Mesendoderm (in vitro differentiated cells): Measurements from ENCODE around the gene SHROOM4.

Experiments used
- DNase-seq: peaks from one replicate; pipeline ENCODE4 v3.0.0; 2013
- H2AK5ac ChIP-seq: 2 replicates; pipeline ENCODE4 v1.6.1; 2013; ENCODE audit warnings: low read length, inconsistent platforms
- H2BK120ac ChIP-seq: 2 replicates; pipeline ENCODE4 v1.6.1; 2013; ENCODE audit warnings: low read depth, mild to moderate bottlenecking, low read length, moderate library complexity, mixed read lengths
- H2BK15ac ChIP-seq: replicated peaks from 2 replicates; pipeline ENCODE4 v1.6.1; 2013; ENCODE audit warnings: low read depth, mild to moderate bottlenecking, moderate library complexity
- H2BK5ac ChIP-seq: 2 replicates; pipeline ENCODE4 v1.6.1; 2013; ENCODE audit warnings: low read length, inconsistent platforms
- H3K18ac ChIP-seq: 2 replicates; pipeline ENCODE4 v1.6.1; 2013; ENCODE audit warnings: mild to moderate bottlenecking, low read length, mixed read lengths
- H3K23ac ChIP-seq: one replicate; pipeline ENCODE4 v1.6.1; 2013; ENCODE audit warnings: low read length
- H3K27ac ChIP-seq: 2 replicates; pipeline ENCODE4 v1.5.1; 2013; ENCODE audit warnings: low read depth, mild to moderate bottlenecking, inconsistent platforms, low read length, moderate library complexity
- H3K27me3 ChIP-seq: 2 replicates; pipeline ENCODE4 v1.6.1; 2013; ENCODE audit warnings: low read length, control low read depth, mild to moderate bottlenecking, inconsistent platforms; ENCODE audit not compliant: insufficient read depth, poor library complexity
- H3K36me3 ChIP-seq: 2 replicates; pipeline ENCODE4 v1.6.1; 2013; ENCODE audit warnings: low read length, inconsistent platforms; ENCODE audit not compliant: control insufficient read depth, insufficient read depth
- H3K4ac ChIP-seq: one replicate; pipeline ENCODE4 v1.6.1; 2013; ENCODE audit warnings: low read depth, mild to moderate bottlenecking, low read length, moderate library complexity
- H3K4me1 ChIP-seq: 2 replicates; pipeline ENCODE4 v1.6.1; 2013; ENCODE audit warnings: low read depth, low read length, inconsistent platforms; ENCODE audit not compliant: control insufficient read depth
- H3K4me2 ChIP-seq: 2 replicates; pipeline ENCODE4 v1.6.1; 2013; ENCODE audit warnings: low read length
- H3K4me3 ChIP-seq: 2 replicates; pipeline ENCODE4 v1.5.1; 2013; ENCODE audit warnings: mild to moderate bottlenecking, low read length
- H3K56ac ChIP-seq: one replicate; pipeline ENCODE4 v1.6.1; 2013; ENCODE audit warnings: low read length
- H3K79me1 ChIP-seq: 2 replicates; pipeline ENCODE4 v1.6.1; 2013; ENCODE audit warnings: low read length, inconsistent platforms
- H3K79me2 ChIP-seq: 2 replicates; pipeline ENCODE4 v1.6.1; 2013; ENCODE audit warnings: mild to moderate bottlenecking, low read length; ENCODE audit not compliant: control insufficient read depth, insufficient read depth
- H3K9ac ChIP-seq: 2 replicates; pipeline ENCODE4 v1.6.1; 2013; ENCODE audit warnings: low read length, inconsistent platforms
- H4K5ac ChIP-seq: one replicate; pipeline ENCODE4 v1.6.1; 2013; ENCODE audit warnings: low read length
- H4K8ac ChIP-seq: one replicate; pipeline ENCODE4 v1.6.1; 2013; ENCODE audit warnings: low read depth, mild to moderate bottlenecking, control low read depth, low read length, moderate library complexity
- WGBS: extraction: QIAGEN DNeasy Blood & Tissue Kit; methylation state at CpG from one replicate; pipeline ENCODE4 v1.1.7; 2013; ENCODE audit warnings: low lambda C conversion rate, missing lambda C conversion rate; ENCODE audit not compliant: insufficient coverage; ENCODE audit errors: extremely low coverage; 5-methylcytosine and 5-hydroxymethylcytosine counted together

The SHROOM4 gene

DNA sequence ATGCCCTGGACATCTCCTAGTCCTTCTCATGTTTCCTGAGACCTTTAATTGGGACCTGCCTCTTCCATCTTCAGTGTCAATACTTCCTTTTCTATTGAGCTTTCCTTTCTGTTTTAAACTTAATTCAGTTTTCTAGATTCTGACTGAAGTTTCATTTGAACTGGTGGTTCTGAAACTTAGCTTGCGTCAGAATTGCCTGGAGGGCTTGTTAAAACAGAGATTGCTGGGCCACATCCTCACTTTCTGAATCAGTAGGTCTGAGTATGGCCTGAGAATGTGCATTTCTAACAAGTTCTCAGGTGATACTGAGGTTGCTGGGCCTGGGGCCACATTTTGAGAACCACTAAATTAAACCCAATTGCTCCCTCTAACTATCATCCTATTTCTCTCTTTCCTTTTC lies 191.2 kb downstream of the SHROOM4 start:
- Histone ChIP-seq H3K4me3 (no peak overlapping the region), H3K27ac (no peak overlapping the region), H3K56ac (no peak overlapping the region), H3K4me2 (no peak overlapping the region), H3K4ac (no peak overlapping the region), H2BK5ac (no peak overlapping the region), H3K79me1 (no peaks in the 10 kb centered on the region), H3K23ac (no peak overlapping the region), H4K5ac (no peak overlapping the region), H3K4me1 (peaks cover under 1% of the 10 kb centered on the region), H3K18ac (no peak overlapping the region), H2AK5ac (no peak overlapping the region), H3K9ac (no peak overlapping the region), H4K8ac (no peak overlapping the region), H2BK120ac (no peak overlapping the region), H3K79me2 (no peaks in the 10 kb centered on the region), H3K36me3 (no peaks in the 10 kb centered on the region), H2BK15ac (no peak overlapping the region), H3K27me3 (no peaks in the 10 kb centered on the region)
- no peak for DNase-seq
- WGBS: no CpG with 5 or more reads among the region's 1 CpG

DNA sequence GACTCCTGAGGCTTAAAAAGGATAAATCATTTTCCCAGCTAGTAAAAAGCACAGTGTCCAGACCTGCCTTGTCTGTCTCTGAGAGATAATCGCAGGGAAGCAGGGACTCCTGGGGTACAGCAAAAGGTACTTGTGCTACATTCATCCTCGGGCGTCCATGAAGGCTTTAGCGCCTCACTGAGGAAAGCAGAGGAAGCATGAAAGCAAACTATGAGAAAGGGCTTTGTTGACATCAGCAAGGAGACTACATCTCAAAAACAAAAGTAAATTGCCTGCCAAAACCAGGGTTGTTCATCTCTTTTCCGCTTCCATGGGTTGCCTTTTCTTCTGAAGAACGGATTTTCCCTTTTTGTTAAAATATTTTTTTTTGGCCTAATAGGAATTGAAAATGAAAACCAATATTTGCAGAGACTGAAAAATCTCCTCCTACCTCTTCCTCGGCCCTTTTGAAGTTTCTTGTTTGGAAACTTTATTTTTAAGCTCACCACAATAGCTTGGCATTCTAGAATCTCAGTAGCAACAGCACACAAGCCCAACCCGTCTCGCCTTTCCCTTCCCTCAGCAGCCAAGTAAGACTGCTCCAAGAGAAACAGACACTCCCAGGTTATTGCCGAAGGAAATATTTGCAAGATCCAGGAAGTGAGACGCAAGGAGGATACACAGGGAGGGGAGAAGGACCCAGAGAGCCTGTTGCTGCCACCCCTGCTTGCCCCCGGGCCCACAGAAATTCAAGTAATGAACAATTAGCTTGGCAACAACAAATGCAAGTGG lies 195.0 kb downstream of the SHROOM4 start:
- Histone ChIP-seq H3K4me2 (no peak overlapping the region), H3K79me2 (no peaks in the 10 kb centered on the region), H4K5ac (no peak overlapping the region), H3K4me3 (no peak overlapping the region), H3K4ac (no peak overlapping the region), H3K36me3 (no peaks in the 10 kb centered on the region), H3K18ac (no peak overlapping the region), H3K56ac (no peak overlapping the region), H2BK5ac (no peak overlapping the region), H3K4me1 (no peaks in the 10 kb centered on the region), H4K8ac (no peak overlapping the region), H2BK15ac (no peak overlapping the region), H3K27ac (no peak overlapping the region), H2AK5ac (no peak overlapping the region), H3K79me1 (no peaks in the 10 kb centered on the region), H3K9ac (no peak overlapping the region), H3K23ac (no peak overlapping the region), H2BK120ac (no peak overlapping the region), H3K27me3 (no peaks in the 10 kb centered on the region)
- no peak for DNase-seq
- WGBS: no CpG with 5 or more reads among the region's 12 CpGs

DNA sequence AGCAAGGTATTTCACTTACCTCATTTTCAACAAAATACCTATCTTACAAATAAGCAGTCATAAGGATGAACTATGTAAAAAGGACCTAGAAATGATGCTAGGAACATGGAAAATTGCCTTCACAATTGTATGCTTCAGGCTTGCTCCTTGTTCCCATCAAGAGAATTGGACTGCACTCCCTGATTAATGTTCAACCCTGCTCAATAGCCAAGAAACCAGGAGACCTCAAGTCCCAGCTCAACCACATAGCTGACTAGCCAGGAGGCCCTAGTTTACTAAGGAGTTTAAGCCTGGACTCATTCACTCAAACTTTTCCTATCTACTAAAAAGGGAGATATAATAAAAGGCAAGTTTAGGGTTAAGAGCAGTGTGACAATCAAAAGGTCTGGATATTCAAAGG lies 196.8 kb downstream of the SHROOM4 start:
- no peak overlapping the region for H4K8ac ChIP-seq
- H3K23ac ChIP-seq: no peak overlapping the region
- no peak overlapping the region for H3K4ac ChIP-seq
- H2AK5ac ChIP-seq: no peak overlapping the region
- H2BK15ac ChIP-seq: no peak overlapping the region
- no peak overlapping the region for H3K9ac ChIP-seq
- H3K36me3 ChIP-seq: no peaks in the 10 kb centered on the region
- no peaks in the 10 kb centered on the region for H3K79me2 ChIP-seq
- no peaks in the 10 kb centered on the region for H3K79me1 ChIP-seq
- H3K18ac ChIP-seq: no peak overlapping the region
- no peak overlapping the region for H3K27ac ChIP-seq
- no peaks in the 10 kb centered on the region for H3K27me3 ChIP-seq
- H2BK120ac ChIP-seq: no peak overlapping the region
- no peak overlapping the region for H3K56ac ChIP-seq
- H3K4me1 ChIP-seq: no peaks in the 10 kb centered on the region
- H3K4me3 ChIP-seq: no peak overlapping the region
- no peak for DNase-seq
- H3K4me2 ChIP-seq: no peak overlapping the region
- no peak overlapping the region for H4K5ac ChIP-seq
- H2BK5ac ChIP-seq: no peak overlapping the region

DNA sequence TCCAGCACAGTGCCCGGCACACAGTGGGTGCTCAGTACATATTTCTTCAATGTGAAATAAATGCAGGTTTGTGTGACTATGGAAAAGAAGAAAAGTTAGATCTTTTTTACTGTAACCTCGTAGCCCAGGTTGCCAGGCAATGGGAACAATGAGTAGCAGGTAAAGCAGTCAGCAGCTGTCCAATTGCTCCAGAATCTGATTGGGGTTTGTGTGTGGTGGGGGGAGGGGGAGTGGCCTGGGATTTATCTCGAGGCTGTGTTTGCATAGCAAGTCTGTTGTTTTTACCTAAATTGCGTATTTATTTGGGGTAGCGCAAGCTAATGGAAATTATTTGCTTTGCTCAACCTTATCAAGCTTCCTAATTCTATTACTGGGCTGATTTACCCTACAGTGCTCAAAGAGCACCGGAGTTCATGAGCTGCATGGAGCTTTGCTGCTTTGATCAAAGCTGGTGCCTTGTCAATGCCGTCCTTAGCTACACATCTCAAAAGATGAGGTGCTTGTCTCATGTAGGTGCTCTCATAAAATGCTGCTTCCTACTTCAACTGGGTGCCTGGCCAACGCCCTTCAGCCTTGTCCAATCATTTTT lies 198.3 kb downstream of the SHROOM4 start:
- DNase-seq: no peak
- Histone ChIP-seq H2BK120ac (no peak overlapping the region), H4K8ac (no peak overlapping the region), H3K56ac (no peak overlapping the region), H3K36me3 (no peaks in the 10 kb centered on the region), H3K4ac (no peak overlapping the region), H3K79me1 (no peaks in the 10 kb centered on the region), H3K79me2 (no peaks in the 10 kb centered on the region), H2BK5ac (no peak overlapping the region), H2AK5ac (no peak overlapping the region), H3K18ac (no peak overlapping the region), H3K4me3 (no peak overlapping the region), H3K23ac (no peak overlapping the region), H3K4me1 (no peaks in the 10 kb centered on the region), H2BK15ac (no peak overlapping the region), H3K27me3 (no peaks in the 10 kb centered on the region), H4K5ac (no peak overlapping the region), H3K9ac (no peak overlapping the region), H3K4me2 (no peak overlapping the region), H3K27ac (no peak overlapping the region)
- no CpG with 5 or more reads among the region's 8 CpGs for WGBS

DNA sequence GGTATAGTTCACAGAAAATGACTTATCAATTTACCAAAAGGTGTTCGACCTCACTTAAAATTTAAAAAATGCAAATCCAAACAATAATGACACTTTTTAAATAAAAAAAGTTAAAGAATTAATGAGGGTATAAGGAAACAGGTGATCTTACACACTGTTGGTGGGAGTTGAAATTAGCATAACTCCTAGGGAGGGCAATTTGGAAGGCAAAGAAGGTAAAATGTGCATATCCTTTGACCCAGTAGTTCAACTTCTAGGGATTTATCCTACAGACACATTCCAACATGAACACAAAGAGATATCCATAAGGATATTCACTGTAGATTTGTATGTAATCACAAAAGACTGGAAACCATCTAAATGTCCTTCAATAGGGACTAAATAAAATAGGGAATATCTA lies 199.5 kb downstream of the SHROOM4 start:
- H4K8ac ChIP-seq: no peak overlapping the region
- H2BK5ac ChIP-seq: no peak overlapping the region
- no peak for DNase-seq
- no peak overlapping the region for H4K5ac ChIP-seq
- H3K27me3 ChIP-seq: no peaks in the 10 kb centered on the region
- H3K4me3 ChIP-seq: no peak overlapping the region
- no peak overlapping the region for H3K18ac ChIP-seq
- no peaks in the 10 kb centered on the region for H3K79me1 ChIP-seq
- H3K4me1 ChIP-seq: no peaks in the 10 kb centered on the region
- no peak overlapping the region for H3K9ac ChIP-seq
- H3K56ac ChIP-seq: no peak overlapping the region
- no peak overlapping the region for H3K23ac ChIP-seq
- H2BK15ac ChIP-seq: no peak overlapping the region
- no peak overlapping the region for H3K27ac ChIP-seq
- no peak overlapping the region for H2AK5ac ChIP-seq
- whole genome bisulfite sequencing: no CpG with 5 or more reads among the region's 1 CpG
- no peak overlapping the region for H2BK120ac ChIP-seq
- H3K79me2 ChIP-seq: no peaks in the 10 kb centered on the region
- no peaks in the 10 kb centered on the region for H3K36me3 ChIP-seq
- H3K4me2 ChIP-seq: no peak overlapping the region
- no peak overlapping the region for H3K4ac ChIP-seq

GRCh38 chrX:50613846-50614245 lies 200.1 kb downstream of the SHROOM4 start:
- Histone ChIP-seq H2AK5ac (no peak overlapping the region), H3K36me3 (no peaks in the 10 kb centered on the region), H3K4me3 (no peak overlapping the region), H2BK15ac (no peak overlapping the region), H3K23ac (no peak overlapping the region), H3K4me2 (no peak overlapping the region), H2BK5ac (no peak overlapping the region), H3K9ac (no peak overlapping the region), H3K79me1 (no peaks in the 10 kb centered on the region), H2BK120ac (no peak overlapping the region), H4K5ac (no peak overlapping the region), H3K18ac (no peak overlapping the region), H3K27ac (no peak overlapping the region), H3K4ac (no peak overlapping the region), H3K27me3 (no peaks in the 10 kb centered on the region), H4K8ac (no peak overlapping the region), H3K4me1 (no peaks in the 10 kb centered on the region), H3K79me2 (no peaks in the 10 kb centered on the region), H3K56ac (no peak overlapping the region)
- no peak for DNase-seq
- no CpG with 5 or more reads among the region's 2 CpGs for WGBS
